HepG2 (cell line): Measurements from ENCODE around the gene HOXC10. TPM values are rescaled to one million over a fixed set of nuclear protein-coding genes. Genes with fewer than 3 reads are reported as not detected.
A peak's percentile ranks its signal among the peaks of the same experiment; 100 is the strongest.

ENCODE experiments used
- ATAC-seq: fragments of 200-7000 bp; cut with Tn5 transposase; 3 replicates; pipeline ENCODE4 v1.9.1; 2020; ENCODE audit warnings: mild to moderate bottlenecking, moderate library complexity
- BruUV-seq: library from RNA; stranded (reverse); fragments of 400-500 nt; replicated peaks from 2 replicates; lab custom pipeline; 2021; lab: Mats Ljungman, UMichigan
- CTCF ChIA-PET: fragments of 300-600 bp; formaldehyde crosslinking; extraction: SDS; loops from one replicate; lab custom pipeline; 2021; ENCODE audit warnings: low total read pairs, inconsistent platforms, low intra/inter-chr PET ratio; lab: Yijun Ruan, JAX
- POLR2A ChIA-PET: fragments of 350-600 bp; sonication (Branson Sonifier 250); formaldehyde crosslinking; loops from one replicate; lab custom pipeline; 2020; ENCODE audit warnings: antibody characterized with exemption, inconsistent platforms; lab: Yijun Ruan, JAX
- DNase-seq: peaks from one replicate; pipeline ENCODE4 v3.0.0-alpha.2; 2015; ENCODE audit warnings: low spot score
- FAIRE-seq: peaks from 3 replicates; lab custom pipeline; 2011; peaks lifted over from hg19 to GRCh38; lab: Jason Lieb, UNC
- H2AFZ ChIP-seq: one replicate; pipeline ENCODE4 v1.6.1; 2011; ENCODE audit warnings: low read length, inconsistent platforms
- H3K27ac ChIP-seq: fragments of 300-600 bp; 3 replicates; pipeline ENCODE4 v1.8.0; 2011; ENCODE audit warnings: mixed run types, mild to moderate bottlenecking, mixed read lengths, low read length, inconsistent platforms; ENCODE audit not compliant: insufficient read depth; ENCODE audit errors: extremely low read length
- H3K27me3 ChIP-seq, 2 experiments: fragments of 200-600 bp in 1 of 2; 2 replicates in 1 of 2; 3 replicates in 1 of 2; pipeline versions ENCODE4 v1.6.0 to v1.8.0; 2011; ENCODE audit warnings: low read length in 2 of 2, mild to moderate bottlenecking in 2 of 2, moderate library complexity in 2 of 2, inconsistent platforms in 1 of 2; ENCODE audit not compliant: insufficient read depth in 2 of 2, control insufficient read depth in 1 of 2
- H3K36me3 ChIP-seq, 2 experiments: fragments of 200-600 bp in 1 of 2; replicated peaks in 1 of 2; 2 replicates in 1 of 2; 3 replicates in 1 of 2; pipeline versions ENCODE4 v1.5.1 to v1.8.0; 2011; ENCODE audit warnings: low read length in 2 of 2, inconsistent platforms in 1 of 2; ENCODE audit not compliant: insufficient read depth in 2 of 2, control insufficient read depth in 1 of 2
- H3K4me1 ChIP-seq: 2 replicates; pipeline ENCODE4 v1.5.1; 2012; ENCODE audit warnings: low read length, inconsistent platforms; ENCODE audit not compliant: insufficient read depth
- H3K4me2 ChIP-seq: 2 replicates; pipeline ENCODE4 v1.6.0; 2011; ENCODE audit warnings: low read depth, low read length, inconsistent platforms
- H3K4me3 ChIP-seq, 3 experiments: fragments of 200-600 bp in 1 of 3; sonication (generic), shearing (Covaris generic) in 1 of 3; replicated peaks in 1 of 3; 2 replicates each; pipeline ENCODE4 v1.5.1; 2011 to 2016; ENCODE audit warnings: low read length in 3 of 3, inconsistent platforms in 2 of 3, low read depth in 2 of 3, mild to moderate bottlenecking in 2 of 3, control low read depth in 1 of 3, mixed read lengths in 1 of 3; ENCODE audit not compliant: insufficient read depth in 1 of 3
- H3K79me2 ChIP-seq: one replicate; pipeline ENCODE4 v1.6.1; 2011; ENCODE audit warnings: low read length, inconsistent platforms; ENCODE audit not compliant: insufficient read depth
- H3K9ac ChIP-seq: 2 replicates; pipeline ENCODE4 v1.6.0; 2011; ENCODE audit warnings: mild to moderate bottlenecking, low read depth, low read length, inconsistent platforms; ENCODE audit not compliant: insufficient read depth
- H3K9me3 ChIP-seq: 2 replicates; pipeline ENCODE4 v1.5.1; 2012; ENCODE audit warnings: mild to moderate bottlenecking, low read length
- H4K20me1 ChIP-seq: 2 replicates; pipeline ENCODE4 v1.6.0; 2011; ENCODE audit warnings: inconsistent platforms, mild to moderate bottlenecking, low read length, moderate library complexity; ENCODE audit not compliant: insufficient read depth
- BRCA1 ChIP-seq: sonication (generic); formaldehyde crosslinking; IDR thresholded peaks from 2 replicates; pipeline ENCODE4 v1.4.0; 2020; ENCODE audit warnings: missing genetic modification reagents
- GLI4 ChIP-seq: sonication (generic); formaldehyde crosslinking; IDR thresholded peaks from 2 replicates; pipeline ENCODE4 v1.5.1; 2020; ENCODE audit warnings: missing genetic modification reagents, mild to moderate bottlenecking, moderate library complexity, borderline replicate concordance
- JUN ChIP-seq: sonication (generic); formaldehyde crosslinking; IDR thresholded peaks from 2 replicates; pipeline ENCODE4 v1.4.0; 2020; ENCODE audit warnings: mild to moderate bottlenecking, missing genetic modification reagents
- KLF12 ChIP-seq: sonication (generic); formaldehyde crosslinking; IDR thresholded peaks from 2 replicates; pipeline ENCODE4 v1.4.0; 2020; ENCODE audit warnings: missing genetic modification reagents, borderline replicate concordance
- MAFK ChIP-seq, 2 experiments: IDR thresholded peaks in 1 of 2; conservative IDR thresholded peaks in 1 of 2; 2 replicates each; pipeline ENCODE4 v1.6.1; 2011; ENCODE audit warnings: improper control_type of control experiment in 2 of 2, low read length in 2 of 2
- SALL2 ChIP-seq: sonication (generic); formaldehyde crosslinking; IDR thresholded peaks from 2 replicates; pipeline ENCODE4 v1.8.1; 2023; ENCODE audit warnings: mild to moderate bottlenecking, missing genetic modification reagents, inconsistent platforms
- SRSF4 ChIP-seq: fragments of 200-400 bp; formaldehyde crosslinking; IDR thresholded peaks from one replicate; pipeline ENCODE4 v1.6.1; 2018; ENCODE audit warnings: mild to moderate bottlenecking, low read depth, low read length, moderate library complexity; ENCODE audit not compliant: poor library complexity, severe bottlenecking
- ZFYVE20 ChIP-seq: sonication (generic); formaldehyde crosslinking; IDR thresholded peaks from 2 replicates; pipeline ENCODE4 v1.8.0; 2023; ENCODE audit warnings: low read depth, mild to moderate bottlenecking, moderate library complexity, missing genetic modification reagents, borderline replicate concordance
- ZNF160 ChIP-seq: sonication (generic); formaldehyde crosslinking; IDR thresholded peaks from 2 replicates; pipeline ENCODE4 v1.8.0; 2022; ENCODE audit warnings: mild to moderate bottlenecking, inconsistent platforms, missing genetic modification reagents
- ZSCAN25 ChIP-seq: sonication (generic); formaldehyde crosslinking; IDR thresholded peaks from 2 replicates; pipeline ENCODE4 v1.8.0; 2022; ENCODE audit warnings: mild to moderate bottlenecking, missing genetic modification reagents
- WGBS: methylation state at CpG from one replicate; pipeline ENCODE4 v1.1.6; 2017; ENCODE audit warnings: low lambda C conversion rate; 5-methylcytosine and 5-hydroxymethylcytosine counted together
- in situ Hi-C: cut with HindIII; loops from 2 replicates; pipeline ENCODE4 v1.10.0; 2017; ENCODE audit warnings: low pct_unique_long_range_greater_than_20kb; ENCODE audit not compliant: extremely low pct_ligation_motif_present
- intact Hi-C: fragments of 100-400 bp; cut with micrococcal nuclease; formaldehyde crosslinking; loops from one replicate; pipeline ENCODE4 v1.10.0; 2022; ENCODE audit not compliant: unreplicated experiment
- polyA plus RNA-seq, 8 experiments: library from polyadenylated mRNA; depleted of rRNA in 3 of 8; stranded (reverse) in 7 of 8; unstranded in 1 of 8; fragments of >200 nt; fragmentation: Illumina TruSeq in 4 of 8; extraction: Trizol in 4 of 8; gene quantifications; 2 replicates each; pipeline versions ENCODE4 v1.2.1 to v1.2.3, GENCODE V29; 2011 to 2016; ENCODE audit warnings: low read depth in 4 of 8, missing spikeins in 1 of 8, mixed read lengths in 1 of 8; ENCODE audit not compliant: insufficient read depth in 1 of 8
- total RNA-seq, 5 experiments: library from RNA; depleted of rRNA; stranded (reverse); fragments of >200 nt; fragmentation: Illumina TruSeq; extraction: Trizol; gene quantifications; 2 replicates each; pipeline ENCODE4 v1.2.3, GENCODE V29; 2016; ENCODE audit warnings: low read depth in 1 of 5
- TF ChIP-seq, protein P1 (sequence below): sonication (generic); formaldehyde crosslinking; IDR thresholded peaks from 2 replicates; pipeline ENCODE4 v1.5.1; 2020; ENCODE audit warnings: mild to moderate bottlenecking, missing genetic modification reagents
- TF ChIP-seq, protein P2 (sequence below): sonication (generic); formaldehyde crosslinking; IDR thresholded peaks from 2 replicates; pipeline ENCODE4 v1.4.0; 2020; ENCODE audit warnings: low read depth, mild to moderate bottlenecking, missing genetic modification reagents
- TF ChIP-seq, protein P3 (sequence below): sonication (generic); formaldehyde crosslinking; IDR thresholded peaks from 2 replicates; pipeline ENCODE4 v1.4.0; 2020; ENCODE audit warnings: missing genetic modification reagents
- TF ChIP-seq, protein P4 (sequence below): sonication (generic); formaldehyde crosslinking; IDR thresholded peaks from 2 replicates; pipeline ENCODE4 v1.4.0; 2020; ENCODE audit warnings: missing genetic modification reagents

The HOXC10 gene
- total and polyA plus RNA-seq, 2 of the 13 experiments (the other 11 are each of a cell fraction or from before 2014, with no cell fraction given), result not detected

DNA sequence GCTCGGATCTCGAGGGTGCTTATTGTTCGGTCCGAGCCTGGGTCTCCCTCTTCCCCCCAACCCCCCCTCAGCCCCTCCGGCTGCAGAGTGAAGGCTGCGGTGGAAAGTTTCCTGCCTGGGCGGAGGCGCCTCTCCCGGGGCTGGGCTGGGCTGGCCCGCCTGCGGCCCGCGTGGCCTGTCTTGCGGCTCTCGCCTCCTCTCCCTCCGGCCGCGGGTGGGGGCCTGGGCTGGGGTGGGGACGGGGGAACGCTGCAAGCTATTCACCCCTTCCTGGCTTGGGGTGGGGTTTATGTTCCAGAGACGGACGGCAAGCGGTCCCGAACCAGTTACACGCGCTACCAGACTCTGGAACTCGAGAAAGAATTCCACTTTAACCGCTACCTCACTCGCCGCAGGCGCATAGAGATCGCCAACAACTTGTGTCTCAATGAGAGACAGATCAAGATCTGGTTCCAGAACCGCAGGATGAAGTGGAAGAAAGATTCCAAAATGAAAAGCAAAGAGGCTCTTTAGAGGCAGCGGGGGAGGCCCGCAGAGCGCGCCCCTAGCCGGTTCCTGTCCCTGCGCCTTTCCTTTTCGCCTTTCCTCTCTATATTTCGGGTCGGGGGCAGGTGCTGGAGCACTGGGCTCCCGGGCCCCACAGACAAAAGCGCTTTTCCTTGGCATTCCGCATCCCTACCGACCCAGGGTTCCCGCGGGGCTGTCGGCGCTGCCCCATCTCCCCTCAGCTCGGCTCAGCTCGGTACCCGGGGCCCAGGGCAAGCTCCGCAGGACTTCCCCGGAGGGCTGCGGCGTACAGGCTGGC is 49.2 kb downstream of the HOXC10 start:
- Histone ChIP-seq H3K27ac (no peak overlapping the region), H3K4me2 (no peak overlapping the region)
- no peak for DNase-seq

More for the DNA sequence above, 49.2 kb downstream of the HOXC10 start:
- no peaks in the 10 kb centered on the region for H3K36me3 ChIP-seq
- H3K79me2 ChIP-seq, result no peaks in the 10 kb centered on the region
- in situ Hi-C loops, result loop anchor here (5.0 kb wide), 2 partner anchors 98 to 158 kb away; no protein-coding TSS in a partner anchor
- 83% methylated on average over 32 of the region's 57 CpGs for WGBS
- no peaks in the 10 kb centered on the region for H3K9me3 ChIP-seq
- peaks cover 9 to 71% of the 10 kb centered on the region in 2 experiments for H3K27me3 ChIP-seq
- ChIA-PET POLR2A (no interaction called here), CTCF (interaction anchor here (2.7 to 3.7 kb wide), 2 partner anchors 157 to 167 kb away, joined by 29 to 33 read pairs; no protein-coding TSS in a partner anchor)
- intact Hi-C loops, result loop anchor here (5.0 kb wide), 1 partner anchor 103 kb away; no protein-coding TSS in a partner anchor
- H4K20me1 ChIP-seq, result no peaks in the 10 kb centered on the region
- BruUV-seq, result no TSS peak
- TF ChIP-seq, protein P1, sequence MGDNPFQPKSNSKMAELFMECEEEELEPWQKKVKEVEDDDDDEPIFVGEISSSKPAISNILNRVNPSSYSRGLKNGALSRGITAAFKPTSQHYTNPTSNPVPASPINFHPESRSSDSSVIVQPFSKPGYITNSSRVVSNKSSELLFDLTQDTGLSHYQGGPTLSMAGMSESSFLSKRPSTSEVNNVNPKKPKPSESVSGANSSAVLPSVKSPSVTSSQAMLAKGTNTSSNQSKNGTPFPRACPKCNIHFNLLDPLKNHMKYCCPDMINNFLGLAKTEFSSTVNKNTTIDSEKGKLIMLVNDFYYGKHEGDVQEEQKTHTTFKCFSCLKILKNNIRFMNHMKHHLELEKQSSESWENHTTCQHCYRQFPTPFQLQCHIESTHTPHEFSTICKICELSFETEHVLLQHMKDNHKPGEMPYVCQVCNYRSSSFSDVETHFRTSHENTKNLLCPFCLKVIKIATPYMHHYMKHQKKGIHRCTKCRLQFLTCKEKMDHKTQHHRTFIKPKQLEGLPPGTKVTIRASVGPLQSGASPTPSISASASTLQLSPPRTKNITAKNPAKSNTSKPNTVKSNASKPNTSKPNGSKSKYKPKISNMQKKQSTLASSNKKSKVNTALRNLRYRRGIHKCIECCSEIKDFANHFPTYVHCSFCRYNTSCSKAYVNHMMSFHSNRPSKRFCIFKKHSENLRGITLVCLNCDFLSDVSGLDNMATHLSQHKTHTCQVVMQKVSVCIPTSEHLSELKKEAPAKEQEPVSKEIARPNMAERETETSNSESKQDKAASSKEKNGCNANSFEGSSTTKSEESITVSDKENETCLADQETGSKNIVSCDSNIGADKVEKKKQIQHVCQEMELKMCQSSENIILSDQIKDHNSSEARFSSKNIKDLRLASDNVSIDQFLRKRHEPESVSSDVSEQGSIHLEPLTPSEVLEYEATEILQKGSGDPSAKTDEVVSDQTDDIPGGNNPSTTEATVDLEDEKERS (CRISPR knock-in tag), result no peak
- no peak for TF ChIP-seq JUN
- TF ChIP-seq ZSCAN25 (CRISPR knock-in tag), result no peak
- TF ChIP-seq, protein P2, sequence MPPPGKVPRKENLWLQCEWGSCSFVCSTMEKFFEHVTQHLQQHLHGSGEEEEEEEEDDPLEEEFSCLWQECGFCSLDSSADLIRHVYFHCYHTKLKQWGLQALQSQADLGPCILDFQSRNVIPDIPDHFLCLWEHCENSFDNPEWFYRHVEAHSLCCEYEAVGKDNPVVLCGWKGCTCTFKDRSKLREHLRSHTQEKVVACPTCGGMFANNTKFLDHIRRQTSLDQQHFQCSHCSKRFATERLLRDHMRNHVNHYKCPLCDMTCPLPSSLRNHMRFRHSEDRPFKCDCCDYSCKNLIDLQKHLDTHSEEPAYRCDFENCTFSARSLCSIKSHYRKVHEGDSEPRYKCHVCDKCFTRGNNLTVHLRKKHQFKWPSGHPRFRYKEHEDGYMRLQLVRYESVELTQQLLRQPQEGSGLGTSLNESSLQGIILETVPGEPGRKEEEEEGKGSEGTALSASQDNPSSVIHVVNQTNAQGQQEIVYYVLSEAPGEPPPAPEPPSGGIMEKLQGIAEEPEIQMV (CRISPR knock-in tag), result no peak
- TF ChIP-seq GLI4 (CRISPR knock-in tag), result no peak
- no peak for TF ChIP-seq SRSF4
- TF ChIP-seq, protein P3, sequence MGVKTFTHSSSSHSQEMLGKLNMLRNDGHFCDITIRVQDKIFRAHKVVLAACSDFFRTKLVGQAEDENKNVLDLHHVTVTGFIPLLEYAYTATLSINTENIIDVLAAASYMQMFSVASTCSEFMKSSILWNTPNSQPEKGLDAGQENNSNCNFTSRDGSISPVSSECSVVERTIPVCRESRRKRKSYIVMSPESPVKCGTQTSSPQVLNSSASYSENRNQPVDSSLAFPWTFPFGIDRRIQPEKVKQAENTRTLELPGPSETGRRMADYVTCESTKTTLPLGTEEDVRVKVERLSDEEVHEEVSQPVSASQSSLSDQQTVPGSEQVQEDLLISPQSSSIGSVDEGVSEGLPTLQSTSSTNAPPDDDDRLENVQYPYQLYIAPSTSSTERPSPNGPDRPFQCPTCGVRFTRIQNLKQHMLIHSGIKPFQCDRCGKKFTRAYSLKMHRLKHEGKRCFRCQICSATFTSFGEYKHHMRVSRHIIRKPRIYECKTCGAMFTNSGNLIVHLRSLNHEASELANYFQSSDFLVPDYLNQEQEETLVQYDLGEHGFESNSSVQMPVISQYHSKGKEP (CRISPR knock-in tag), result no peak
- TF ChIP-seq ZFYVE20 (CRISPR knock-in tag), result no peak
- TF ChIP-seq ZNF160, result no peak
- TF ChIP-seq SALL2 (CRISPR knock-in tag), result no peak
- no peak for TF ChIP-seq BRCA1 (CRISPR knock-in tag)
- TF ChIP-seq, protein P4, sequence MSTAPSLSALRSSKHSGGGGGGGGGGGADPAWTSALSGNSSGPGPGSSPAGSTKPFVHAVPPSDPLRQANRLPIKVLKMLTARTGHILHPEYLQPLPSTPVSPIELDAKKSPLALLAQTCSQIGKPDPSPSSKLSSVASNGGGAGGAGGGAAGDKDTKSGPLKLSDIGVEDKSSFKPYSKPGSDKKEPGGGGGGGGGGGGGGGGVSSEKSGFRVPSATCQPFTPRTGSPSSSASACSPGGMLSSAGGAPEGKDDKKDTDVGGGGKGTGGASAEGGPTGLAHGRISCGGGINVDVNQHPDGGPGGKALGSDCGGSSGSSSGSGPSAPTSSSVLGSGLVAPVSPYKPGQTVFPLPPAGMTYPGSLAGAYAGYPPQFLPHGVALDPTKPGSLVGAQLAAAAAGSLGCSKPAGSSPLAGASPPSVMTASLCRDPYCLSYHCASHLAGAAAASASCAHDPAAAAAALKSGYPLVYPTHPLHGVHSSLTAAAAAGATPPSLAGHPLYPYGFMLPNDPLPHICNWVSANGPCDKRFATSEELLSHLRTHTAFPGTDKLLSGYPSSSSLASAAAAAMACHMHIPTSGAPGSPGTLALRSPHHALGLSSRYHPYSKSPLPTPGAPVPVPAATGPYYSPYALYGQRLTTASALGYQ (CRISPR knock-in tag), result no peak
- TF ChIP-seq MAFK (conservative IDR thresholded peaks at IDR 0.05 in 1 of 2, IDR thresholded peaks at IDR 0.05 in 1 of 2; ENCODE audit: low read length in 2 of 2), result no peak
- TF ChIP-seq KLF12 (CRISPR knock-in tag), result no peak
- peaks cover 7% of the 10 kb centered on the region; the same call in 1 of the 2 replicates for H3K4me1 ChIP-seq
- ATAC-seq (peak; percentile 18; the same call in 1 of the 3 replicates), FAIRE-seq (no peak)
- H3K9ac ChIP-seq, result no peak overlapping the region
- no peak overlapping the region for H2AFZ ChIP-seq
- H3K4me3 ChIP-seq, result no peak overlapping the region; a peak in 1 of 6 replicates
